Small intestine (tissue), 7 donors: ENCODE measurements around the gene BMPR1A. TPM values are rescaled to one million over a fixed set of nuclear protein-coding genes. Genes with fewer than 3 reads are reported as not detected.

ENCODE experiments used
- DNase-seq, 2 donors: peaks; one replicate each; pipeline versions ENCODE4 v3.0.0 to v3.0.0-alpha.2; 2013
- FAIRE-seq: peaks from 2 replicates; lab custom pipeline; 2012; peaks lifted over from hg19 to GRCh38; lab: Jason Lieb, UNC
- H3K27ac ChIP-seq, 3 donors: one replicate each; pipeline ENCODE4 v1.5.1; 2013; ENCODE audit warnings: low read length in 2 of 3, mild to moderate bottlenecking in 2 of 3, control low read depth in 1 of 3, inconsistent platforms in 1 of 3, low read depth in 1 of 3, moderate library complexity in 1 of 3
- H3K27me3 ChIP-seq, 3 donors: one replicate each; pipeline ENCODE4 v1.6.1; 2013; ENCODE audit warnings: low read length in 3 of 3, inconsistent platforms in 1 of 3; ENCODE audit not compliant: control insufficient read depth in 3 of 3, insufficient read depth in 3 of 3
- H3K36me3 ChIP-seq, 3 donors: one replicate each; pipeline ENCODE4 v1.6.1; 2013; ENCODE audit warnings: low read length in 3 of 3, inconsistent platforms in 1 of 3, low read depth in 1 of 3, mild to moderate bottlenecking in 1 of 3, moderate library complexity in 1 of 3; ENCODE audit not compliant: control insufficient read depth in 3 of 3, insufficient read depth in 2 of 3
- H3K4me1 ChIP-seq, 3 donors: one replicate each; pipeline ENCODE4 v1.6.1; 2013; ENCODE audit warnings: low read length in 2 of 3, inconsistent platforms in 1 of 3, low read depth in 1 of 3, mild to moderate bottlenecking in 1 of 3, moderate library complexity in 1 of 3; ENCODE audit not compliant: control insufficient read depth in 3 of 3, insufficient read depth in 2 of 3
- H3K4me3 ChIP-seq, 3 donors: one replicate each; pipeline ENCODE4 v1.5.1; 2013; ENCODE audit warnings: low read length in 3 of 3, control low read depth in 1 of 3, inconsistent platforms in 1 of 3, low read depth in 1 of 3, mild to moderate bottlenecking in 1 of 3, moderate library complexity in 1 of 3
- H3K9me3 ChIP-seq, 2 donors: one replicate each; pipeline ENCODE4 v1.6.1; 2013; ENCODE audit warnings: low read depth in 1 of 2, low read length in 1 of 2; ENCODE audit not compliant: control insufficient read depth in 2 of 2, insufficient read depth in 1 of 2
- WGBS, 3 donors: extraction: QIAGEN DNeasy Blood & Tissue Kit; methylation state at CpG; one replicate each; pipeline ENCODE4 v1.1.7; 2013; 5-methylcytosine and 5-hydroxymethylcytosine counted together
- polyA plus RNA-seq, 4 donors: library from polyadenylated mRNA; stranded (reverse) in 3 of 4; unstranded in 1 of 4; fragments of 200-250 nt in 3 of 4; fragments of 120-200 nt in 1 of 4; gene quantifications; one replicate each; pipeline versions ENCODE4 v1.2.1 to v1.2.3, GENCODE V29; 2013
- donor health status: healthy with polysubstance abuse.
- donor health status: control.
- donor health status: control.
- donor health status: Bipolar disorder and iron deficiency.
- donor health status: healthy.

Gene BMPR1A
- polyA plus RNA-seq, 4 donors: 3.4 to 40.2 (median 9.8) TPM

DNA sequence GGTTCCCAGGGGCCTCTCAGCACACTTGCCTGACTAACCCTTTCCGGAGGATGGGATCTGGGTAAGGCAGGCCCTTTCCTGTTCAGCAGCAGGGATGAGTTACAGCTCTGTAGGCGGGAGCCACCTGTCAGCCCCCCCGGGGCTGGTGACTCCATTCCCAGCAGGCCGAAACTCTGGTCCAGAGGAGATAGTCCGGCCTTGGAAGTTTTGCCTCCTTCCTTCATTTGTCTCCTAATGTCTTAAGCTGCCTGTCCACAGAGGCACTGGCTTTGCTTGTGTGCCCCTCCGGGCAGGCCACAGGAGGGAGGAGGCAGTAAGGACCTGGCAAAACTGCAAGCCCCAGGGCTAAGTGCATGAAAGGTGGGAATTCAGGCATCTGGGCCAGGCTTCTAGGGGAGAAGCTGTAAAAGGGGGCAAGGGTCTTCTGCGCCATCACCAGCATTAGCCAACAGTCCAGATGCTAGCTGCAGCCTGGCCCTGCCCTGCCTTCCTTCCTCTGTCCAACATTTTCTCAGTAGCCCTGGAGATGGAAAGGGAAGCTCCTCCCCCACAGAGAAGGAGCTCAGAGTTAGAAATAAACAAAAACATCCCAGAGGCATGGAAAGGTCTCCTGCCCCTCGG, 213.1 kb downstream of the BMPR1A start:
- H3K4me1 ChIP-seq: peaks cover 4 to 50% (median 5%) of the 10 kb centered on the region in 3 donors
- FAIRE-seq: no peak
- 59 to 63% (median 61%) methylated on average over 8 of the region's 8 CpGs for WGBS, 3 donors
- peaks cover 0 to 32% (median 0%) of the 10 kb centered on the region in 3 donors for H3K27me3 ChIP-seq
- H3K4me3 ChIP-seq: peak overlapping the region in 2 of 3 donors; percentile 51 to 71
- peak overlapping the region in 2 of 3 donors; percentile 85 to 95 for H3K27ac ChIP-seq
- no peaks in the 10 kb centered on the region for H3K9me3 ChIP-seq
- DNase-seq: peak; percentile 40 to 41
- no peaks in the 10 kb centered on the region for H3K36me3 ChIP-seq

- DNase-seq (no peak), FAIRE-seq (no peak)
- Histone ChIP-seq H3K4me1 (peaks cover 4 to 50% (median 5%) of the 10 kb centered on the region in 3 donors), H3K36me3 (no peaks in the 10 kb centered on the region), H3K27me3 (peaks cover 0 to 32% (median 0%) of the 10 kb centered on the region in 3 donors), H3K9me3 (no peaks in the 10 kb centered on the region), H3K4me3 (peak overlapping the region; percentile 39 to 71 (median 51)), H3K27ac (peak overlapping the region; percentile 36 to 95 (median 85))
- 40 to 63% (median 50%) methylated on average over 27 to 30 of the region's 30 CpGs for WGBS, 3 donors
Measured at GRCh38 chr10:86970162-86970981, 214.0 kb downstream of the BMPR1A start.

- peaks cover 4 to 50% (median 5%) of the 10 kb centered on the region in 3 donors for H3K4me1 ChIP-seq
- H3K9me3 ChIP-seq: no peaks in the 10 kb centered on the region
- no peak for DNase-seq
- H3K36me3 ChIP-seq: no peaks in the 10 kb centered on the region
- peaks cover 0 to 32% (median 0%) of the 10 kb centered on the region in 3 donors for H3K27me3 ChIP-seq
- WGBS, 3 donors: 0 to 1% (median 0%) methylated on average over 6 to 20 of the region's 20 CpGs
- peak overlapping the region; percentile 39 to 71 (median 51) for H3K4me3 ChIP-seq
- peak overlapping the region; percentile 36 to 95 (median 85) for H3K27ac ChIP-seq
- FAIRE-seq: no peak
Measured at GRCh38 chr10:86970982-86971231, 214.5 kb downstream of the BMPR1A start.

DNA sequence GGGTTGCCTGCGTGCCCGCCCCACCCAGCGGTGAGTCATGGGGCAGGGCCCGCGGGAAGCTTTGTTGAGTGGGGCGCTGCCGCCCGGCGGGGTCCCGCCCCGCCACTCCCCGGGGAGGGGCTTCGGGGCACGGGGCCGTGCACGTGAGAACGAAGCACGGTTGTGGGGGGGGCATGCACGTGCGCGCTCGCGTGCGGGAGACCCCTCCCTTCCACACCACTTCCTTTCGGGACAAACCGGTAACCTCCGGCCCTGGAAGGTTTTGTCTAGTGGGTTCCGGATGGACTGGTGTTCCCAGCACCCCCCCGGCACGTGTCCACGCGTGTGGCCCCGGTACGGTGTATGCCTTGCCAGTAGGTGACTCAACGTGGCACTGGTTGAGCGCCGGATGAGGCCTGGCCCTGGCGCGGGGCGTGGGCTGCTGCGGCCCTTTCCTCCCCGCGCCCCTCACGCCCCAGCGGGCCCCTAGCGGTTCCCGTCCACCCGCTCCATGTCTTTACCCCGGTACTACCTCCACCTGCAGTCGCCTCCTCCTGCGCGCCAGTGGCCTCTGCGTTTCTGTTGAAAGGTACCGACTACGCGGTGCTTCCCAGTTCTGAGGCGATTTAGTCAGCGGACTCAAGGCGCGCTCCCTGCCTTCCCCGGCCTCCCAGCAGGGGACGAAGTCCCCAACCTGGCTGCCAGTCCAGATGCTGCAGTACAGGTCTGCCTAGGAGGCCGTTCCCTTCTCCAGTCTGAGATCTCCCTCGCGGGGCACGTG, 215.0 kb downstream of the BMPR1A start:
- H3K36me3 ChIP-seq: no peaks in the 10 kb centered on the region
- H3K4me3 ChIP-seq: peak overlapping the region; percentile 39 to 71 (median 51)
- DNase-seq (peak; percentile 90 to 93), FAIRE-seq (no peak)
- peak overlapping the region; percentile 53 to 95 (median 87) for H3K27ac ChIP-seq
- H3K4me1 ChIP-seq: peaks cover 4 to 49% (median 5%) of the 10 kb centered on the region in 3 donors
- WGBS, 3 donors: 3 to 7% (median 7%) methylated on average over 35 to 66 of the region's 66 CpGs
- H3K9me3 ChIP-seq: no peaks in the 10 kb centered on the region
- peaks cover 0 to 32% (median 0%) of the 10 kb centered on the region in 3 donors for H3K27me3 ChIP-seq

DNA sequence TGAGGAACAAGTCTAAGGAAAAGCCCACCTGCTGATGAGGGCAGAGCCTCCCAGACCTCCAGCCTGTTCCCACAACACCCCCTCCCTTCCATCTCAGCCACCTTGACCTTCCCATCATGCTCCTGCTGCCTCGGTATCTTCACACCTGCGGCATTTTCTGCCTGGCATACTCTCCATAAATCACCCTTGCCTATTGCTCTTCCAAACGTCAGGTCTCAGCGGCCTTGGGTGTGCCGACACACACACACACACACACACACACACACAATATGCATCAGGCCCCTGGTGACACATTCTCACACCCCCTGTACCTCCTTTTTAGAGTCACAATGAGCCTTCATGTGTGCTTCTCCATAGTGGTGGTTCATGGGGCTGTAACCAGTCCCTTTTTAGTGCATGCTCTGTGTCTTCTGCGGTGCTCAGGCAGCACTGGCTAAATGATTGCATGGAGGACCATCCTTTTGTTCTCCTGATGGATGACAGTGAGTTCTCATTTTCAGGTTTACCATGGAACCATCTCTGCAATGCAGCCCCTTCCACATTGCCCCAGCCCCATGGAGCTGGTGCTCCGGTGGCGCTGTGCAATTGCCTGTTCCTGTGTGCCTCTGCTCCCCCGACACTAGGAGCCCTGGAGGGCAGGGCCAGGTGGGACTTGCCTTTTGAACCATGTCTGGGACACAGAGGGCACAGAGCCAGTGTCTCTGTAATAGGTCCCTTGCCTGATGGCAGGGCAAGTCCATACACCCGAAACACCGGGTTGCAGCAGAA, 216.4 kb downstream of the BMPR1A start:
- H3K4me1 ChIP-seq: peaks cover 0 to 37% (median 5%) of the 10 kb centered on the region in 3 donors
- WGBS, 3 donors: 88 to 94% (median 90%) methylated on average over 9 to 11 of the region's 11 CpGs
- H3K9me3 ChIP-seq: no peaks in the 10 kb centered on the region
- H3K36me3 ChIP-seq: no peaks in the 10 kb centered on the region
- FAIRE-seq (no peak), DNase-seq (no peak)
- H3K27me3 ChIP-seq: peaks cover 0 to 32% (median 0%) of the 10 kb centered on the region in 3 donors
- H3K27ac ChIP-seq: no peak overlapping the region
- H3K4me3 ChIP-seq: no peak overlapping the region

GRCh38 chr10:86974484-86974883, 218.1 kb downstream of the BMPR1A start:
- H3K9me3 ChIP-seq: no peaks in the 10 kb centered on the region
- DNase-seq (no peak), FAIRE-seq (no peak)
- WGBS, 3 donors: 85 to 88% (median 87%) methylated on average over 7 of the region's 7 CpGs
- no peak overlapping the region for H3K27ac ChIP-seq
- H3K36me3 ChIP-seq: no peaks in the 10 kb centered on the region
- H3K27me3 ChIP-seq: peaks cover 0 to 20% (median 0%) of the 10 kb centered on the region in 3 donors
- no peak overlapping the region for H3K4me3 ChIP-seq
- H3K4me1 ChIP-seq: peaks cover 0 to 26% (median 5%) of the 10 kb centered on the region in 3 donors

DNA sequence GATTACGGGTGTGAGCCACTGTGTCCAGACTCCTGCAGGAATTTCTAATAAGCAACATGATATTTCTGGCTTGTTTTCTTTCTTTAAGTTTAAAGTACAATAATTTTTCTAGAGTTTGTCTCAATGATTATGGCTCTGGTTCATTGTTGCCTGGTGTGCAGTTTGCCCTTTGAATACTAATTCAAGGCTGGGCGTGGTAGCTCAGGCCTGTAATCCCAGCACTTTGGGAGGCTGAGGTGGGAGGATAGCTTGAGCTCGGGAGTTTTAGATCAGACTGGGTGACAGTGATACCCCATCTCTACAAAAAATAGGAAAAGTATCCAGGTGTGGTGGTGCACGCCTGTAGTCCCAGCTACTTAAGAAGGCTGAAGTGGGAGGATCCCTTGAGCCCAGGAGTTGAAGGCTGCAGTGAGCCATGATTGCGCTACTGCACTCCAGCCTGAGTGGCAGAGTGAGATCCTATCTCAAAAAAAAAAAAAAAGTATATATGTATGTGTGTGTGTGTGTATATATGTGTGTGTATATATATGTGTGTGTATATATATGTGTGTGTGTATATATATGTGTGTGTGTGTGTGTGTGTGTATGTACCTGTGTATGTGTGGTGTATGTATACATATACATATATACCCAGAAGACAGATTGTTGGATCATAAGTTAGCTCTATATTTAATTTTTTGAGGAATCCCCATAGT, 220.1 kb downstream of the BMPR1A start:
- H3K4me3 ChIP-seq: no peak overlapping the region
- no peaks in the 10 kb centered on the region for H3K9me3 ChIP-seq
- H3K27me3 ChIP-seq: peaks cover 0 to 10% (median 0%) of the 10 kb centered on the region in 3 donors
- FAIRE-seq (no peak), DNase-seq (peak in 1 of 2 donors; percentile 58)
- peaks cover 4 to 13% (median 5%) of the 10 kb centered on the region in 3 donors for H3K4me1 ChIP-seq
- H3K27ac ChIP-seq: no peak overlapping the region
- no peaks in the 10 kb centered on the region for H3K36me3 ChIP-seq
- 77 to 90% (median 84%) methylated on average over 5 of the region's 5 CpGs for WGBS, 3 donors
